Measurements from ENCODE around the gene LMAN1. TPM values are rescaled to one million over a fixed set of nuclear protein-coding genes. Genes with fewer than 3 reads are reported as not detected.

The LMAN1 gene
- total and polyA plus RNA-seq, 2 of the 4 experiments (the other 2 are of a cell fraction) = 83.1 to 213 TPM

GRCh38 chr18:59402432-59403090 is 43.5 kb upstream of the LMAN1 start (continued):
- TF ChIP-seq SMC3 (IDR thresholded peaks at IDR 0.05; ENCODE audit: low read depth, low read length) = peak; percentile 89

DNA sequence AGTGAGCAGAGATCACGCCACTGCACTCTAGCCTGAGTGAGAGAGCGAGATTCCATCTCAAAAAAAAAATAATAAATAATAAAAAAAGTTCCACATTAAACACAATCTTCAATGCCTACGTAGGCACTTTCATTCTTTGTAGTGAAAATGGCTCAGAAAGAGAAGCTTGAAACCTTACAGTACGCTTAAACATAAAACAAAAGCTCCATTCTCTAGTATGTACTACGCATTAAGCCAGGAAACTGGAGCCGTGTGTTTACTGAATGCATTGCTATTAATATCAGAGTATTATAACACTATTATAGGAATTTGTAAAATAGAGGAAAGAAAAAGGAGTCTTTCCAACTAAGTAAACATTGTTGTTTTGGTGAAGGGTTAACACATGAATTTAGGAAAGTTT is 41.3 kb upstream of the LMAN1 start:
- in situ Hi-C loops (cut with MboI; ENCODE audit: low sequenced_read_pairs) = no loop called here

More for the DNA sequence above, 41.3 kb upstream of the LMAN1 start:
- Histone ChIP-seq H2BK20ac (ENCODE audit: low read depth, low read length) (no peak overlapping the region), H2AK9ac (replicated peaks; ENCODE audit: low read depth, low read length, poor library complexity) (no peak overlapping the region), H3K9me1 (ENCODE audit: insufficient read depth, low read length) (no peaks in the 10 kb centered on the region), H2BK15ac (ENCODE audit: low read depth, low read length) (no peak overlapping the region), H3K4me1 (ENCODE audit: control insufficient read depth, insufficient read depth, low read length) (no peaks in the 10 kb centered on the region), H4K5ac (ENCODE audit: low read depth, low read length) (no peak overlapping the region), H3K23ac (ENCODE audit: low read depth, low read length) (no peak overlapping the region), H2AFZ (replicated peaks; ENCODE audit: low read length, poor library complexity) (no peak overlapping the region), H3K9me3 (ENCODE audit: control insufficient read depth, insufficient read depth, low read length) (no peaks in the 10 kb centered on the region), H2AK5ac (ENCODE audit: low read depth, low read length) (no peak overlapping the region), H3K4me3 (ENCODE audit: insufficient read depth, low read depth, low read length) (no peak overlapping the region), H3K27me3 (ENCODE audit: control insufficient read depth, insufficient read depth, low read length) (peaks cover 2% of the 10 kb centered on the region; the same call in 1 of the 2 replicates), H4K91ac (ENCODE audit: insufficient read depth, low read depth, low read length) (no peak overlapping the region), H3K56ac (ENCODE audit: extremely low read depth, insufficient read depth, low read length) (no peak overlapping the region), H4K8ac (ENCODE audit: low read depth in 2 of 2, low read length in 2 of 2) (no peak overlapping the region), H3K9ac (ENCODE audit: low read depth, low read length) (no peak overlapping the region), H4K20me1 (ENCODE audit: insufficient read depth, low read length) (no peaks in the 10 kb centered on the region), H3K79me1 (ENCODE audit: low read depth in 1 of 2, low read length in 2 of 2) (no peaks in the 10 kb centered on the region), H3K36me3 (ENCODE audit: control insufficient read depth, insufficient read depth, low read length) (no peaks in the 10 kb centered on the region), H2BK120ac (ENCODE audit: low read depth, low read length) (no peak overlapping the region), H3K18ac (ENCODE audit: low read depth, low read length) (no peak overlapping the region), H3K14ac (replicated peaks; ENCODE audit: low read depth, low read length) (no peak overlapping the region), H3K27ac (ENCODE audit: insufficient read depth, low read length) (no peak overlapping the region), H2BK5ac (ENCODE audit: low read depth, low read length, poor library complexity, severe bottlenecking) (no peak overlapping the region), H3K4me2 (ENCODE audit: low read depth, low read length) (no peak overlapping the region), H3K4ac (ENCODE audit: low read depth, low read length) (no peak overlapping the region)
- ChIA-PET POLR2A (ENCODE audit: unreplicated experiment) (no interaction called here), CTCF (interaction anchor here (3.4 kb wide), 1 partner anchor 151 kb away, joined by 40 read pairs; no protein-coding TSS in a partner anchor)
- no peak for DNase-seq
- ATAC-seq (ENCODE audit: low read depth) = no peak
- no CpG with 5 or more reads among the region's 6 CpGs for WGBS, 2 experiments (ENCODE audit: extremely low coverage in 2 of 2, insufficient read length in 1 of 2)
- dilution Hi-C loops (cut with HindIII; ENCODE audit: low sequenced_read_pairs, unreplicated experiment) (no loop called here), intact Hi-C loops (cut with micrococcal nuclease) (loop anchor here (5.0 kb wide), 1 partner anchor 318 kb away; no protein-coding TSS in a partner anchor)
- TF ChIP-seq RAD21 (IDR thresholded peaks at IDR 0.05; ENCODE audit: low read length) (no peak), NFE2L2 (IDR thresholded peaks at IDR 0.05; ENCODE audit: low read depth, low read length) (no peak), CEBPB (IDR thresholded peaks at IDR 0.05; ENCODE audit: low read depth, low read length) (no peak), POLR2A (IDR thresholded peaks at IDR 0.05; ENCODE audit: low read depth, low read length) (no peak), RFX5 (IDR thresholded peaks at IDR 0.05; ENCODE audit: low read depth, low read length) (no peak)
- TF ChIP-seq, protein P1, sequence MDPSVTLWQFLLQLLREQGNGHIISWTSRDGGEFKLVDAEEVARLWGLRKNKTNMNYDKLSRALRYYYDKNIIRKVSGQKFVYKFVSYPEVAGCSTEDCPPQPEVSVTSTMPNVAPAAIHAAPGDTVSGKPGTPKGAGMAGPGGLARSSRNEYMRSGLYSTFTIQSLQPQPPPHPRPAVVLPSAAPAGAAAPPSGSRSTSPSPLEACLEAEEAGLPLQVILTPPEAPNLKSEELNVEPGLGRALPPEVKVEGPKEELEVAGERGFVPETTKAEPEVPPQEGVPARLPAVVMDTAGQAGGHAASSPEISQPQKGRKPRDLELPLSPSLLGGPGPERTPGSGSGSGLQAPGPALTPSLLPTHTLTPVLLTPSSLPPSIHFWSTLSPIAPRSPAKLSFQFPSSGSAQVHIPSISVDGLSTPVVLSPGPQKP (IDR thresholded peaks at IDR 0.05; ENCODE audit: borderline replicate concordance, low read depth, low read length) = no peak
- no TSS peak for BruUV-seq (replicated peaks)
